SK-N-SH (cell line): ENCODE results near the gene ABHD12. TPM values are rescaled to one million over a fixed set of nuclear protein-coding genes. Genes with fewer than 3 reads are reported as not detected.
A peak's percentile ranks its signal among the peaks of the same experiment; 100 is the strongest.

Experiments
- CTCF ChIA-PET: fragments of 300-600, 350-600 bp; formaldehyde crosslinking; extraction: SDS; loops from one replicate; lab custom pipeline; 2021; lab: Yijun Ruan, JAX
- POLR2A ChIA-PET: fragments of 350-600 bp; sonication (Branson Sonifier 250); formaldehyde crosslinking; extraction: SDS; loops from one replicate; lab custom pipeline; 2020; ENCODE audit warnings: antibody characterized with exemption, inconsistent platforms; lab: Yijun Ruan, JAX
- DNase-seq: peaks from one replicate; pipeline ENCODE4 v3.0.0; 2012
- H2AFZ ChIP-seq: fragments of 200-600 bp; sonication (generic); 2 replicates; pipeline ENCODE4 v1.8.1; 2016; ENCODE audit warnings: antibody characterized with exemption, mild to moderate bottlenecking, low read depth
- H3F3A ChIP-seq: fragments of 200-600 bp; sonication (generic); replicated peaks from 2 replicates; pipeline ENCODE3; 2016; ENCODE audit warnings: antibody characterized with exemption, mild to moderate bottlenecking; ENCODE audit not compliant: insufficient read depth
- H3K27ac ChIP-seq, 2 experiments: fragments of 200-500 bp in 1 of 2; fragments of 200-600 bp in 1 of 2; sonication (Bioruptor generic) in 1 of 2; sonication (generic), shearing (Covaris generic) in 1 of 2; 2 replicates each; pipeline versions ENCODE4 v1.5.1 to v1.6.1; 2014 to 2016; ENCODE audit warnings: low read depth in 2 of 2, inconsistent platforms in 1 of 2, low read length in 1 of 2, mild to moderate bottlenecking in 1 of 2, mixed read lengths in 1 of 2
- H3K27me3 ChIP-seq: fragments of 200-600 bp; sonication (generic), shearing (Covaris generic); 2 replicates; pipeline ENCODE4 v1.6.1; 2016; ENCODE audit warnings: mixed run types; ENCODE audit not compliant: insufficient read depth
- H3K36me3 ChIP-seq, 2 experiments: fragments of 200-500 bp in 1 of 2; fragments of 200-600 bp in 1 of 2; sonication (Bioruptor generic) in 1 of 2; sonication (generic) in 1 of 2; replicated peaks in 1 of 2; 2 replicates each; pipeline versions ENCODE3 to v1.5.1; 2014 to 2016; ENCODE audit warnings: low read length in 1 of 2, mild to moderate bottlenecking in 1 of 2; ENCODE audit not compliant: insufficient read depth in 2 of 2, control insufficient read depth in 1 of 2
- H3K4me1 ChIP-seq, 2 experiments: fragments of 200-500 bp in 1 of 2; fragments of 200-600 bp in 1 of 2; sonication (Bioruptor generic) in 1 of 2; sonication (generic), shearing (Covaris generic) in 1 of 2; 2 replicates each; pipeline versions ENCODE4 v1.5.1 to v1.6.1; 2014 to 2016; ENCODE audit warnings: low read depth in 1 of 2, low read length in 1 of 2, mixed run types in 1 of 2; ENCODE audit not compliant: insufficient read depth in 2 of 2, control insufficient read depth in 1 of 2
- H3K4me2 ChIP-seq: fragments of 200-600 bp; sonication (generic), shearing (Covaris generic); 2 replicates; pipeline ENCODE4 v1.6.1; 2017; ENCODE audit warnings: mixed run types
- H3K4me3 ChIP-seq, 2 experiments: fragments of 200-500 bp in 1 of 2; fragments of 200-600 bp in 1 of 2; sonication (Bioruptor generic) in 1 of 2; sonication (generic), shearing (Covaris generic) in 1 of 2; 2 replicates each; pipeline versions ENCODE4 v1.5.1 to v1.8.1; 2014 to 2016; ENCODE audit warnings: low read depth in 2 of 2, inconsistent platforms in 1 of 2, low read length in 1 of 2, mild to moderate bottlenecking in 1 of 2, mixed read lengths in 1 of 2, moderate library complexity in 1 of 2
- H3K79me2 ChIP-seq: fragments of 200-600 bp; sonication (generic); 2 replicates; pipeline ENCODE4 v1.8.1; 2017; ENCODE audit warnings: mild to moderate bottlenecking; ENCODE audit not compliant: insufficient read depth
- H3K9ac ChIP-seq: fragments of 200-600 bp; sonication (generic); 2 replicates; pipeline ENCODE4 v1.6.1; 2017; ENCODE audit warnings: mixed run types
- H3K9me2 ChIP-seq: fragments of 200-600 bp; sonication (generic); 2 replicates; pipeline ENCODE4 v1.6.1; 2017; ENCODE audit warnings: mixed run types
- H3K9me3 ChIP-seq: fragments of 200-600 bp; sonication (generic); 2 replicates; pipeline ENCODE4 v1.6.1; 2017; ENCODE audit warnings: mixed run types, mild to moderate bottlenecking, moderate library complexity
- H4K20me1 ChIP-seq: fragments of 200-600 bp; sonication (generic); 2 replicates; pipeline ENCODE4 v1.6.1; 2017; ENCODE audit warnings: mild to moderate bottlenecking, mixed run types; ENCODE audit not compliant: insufficient read depth
- ELF1 ChIP-seq: IDR thresholded peaks from 2 replicates; pipeline ENCODE4 v1.4.0; 2012
- EP300 ChIP-seq, 2 experiments: IDR thresholded peaks; 2 replicates each; pipeline versions ENCODE4 v1.4.0 to v1.6.1; 2012; ENCODE audit warnings: borderline replicate concordance in 1 of 2, low read depth in 1 of 2, low read length in 1 of 2
- FOSL2 ChIP-seq: IDR thresholded peaks from 2 replicates; pipeline ENCODE4 v1.4.0; 2012; ENCODE audit warnings: low read depth, mild to moderate bottlenecking, moderate library complexity, borderline replicate concordance
- FOXJ3 ChIP-seq: sonication (generic); formaldehyde crosslinking; IDR thresholded peaks from 2 replicates; pipeline ENCODE4 v1.5.1; 2020; ENCODE audit warnings: mild to moderate bottlenecking, missing genetic modification reagents
- MXI1 ChIP-seq: IDR thresholded peaks from 2 replicates; pipeline ENCODE4 v1.6.1; 2012; ENCODE audit warnings: mild to moderate bottlenecking, low read depth, low read length, improper control_type of control experiment
- RAD21 ChIP-seq: IDR thresholded peaks from 2 replicates; pipeline ENCODE4 v1.6.1; 2012; ENCODE audit warnings: mild to moderate bottlenecking, low read length
- RXRA ChIP-seq: IDR thresholded peaks from 2 replicates; pipeline ENCODE4 v1.4.0; 2012; ENCODE audit warnings: low read depth, mild to moderate bottlenecking, borderline replicate concordance
- SMC3 ChIP-seq: IDR thresholded peaks from 2 replicates; pipeline ENCODE4 v1.6.1; 2012; ENCODE audit warnings: low read depth, low read length, improper control_type of control experiment
- TAF1 ChIP-seq: IDR thresholded peaks from 2 replicates; pipeline ENCODE4 v1.6.1; 2012; ENCODE audit warnings: low read depth, mild to moderate bottlenecking, low read length, moderate library complexity, borderline replicate concordance
- TCF12 ChIP-seq: IDR thresholded peaks from 2 replicates; pipeline ENCODE4 v1.4.0; 2012
- YY1 ChIP-seq: IDR thresholded peaks from 2 replicates; pipeline ENCODE4 v1.4.0; 2012; ENCODE audit warnings: low read depth, mild to moderate bottlenecking
- WGBS: methylation state at CpG from one replicate; pipeline ENCODE4 v1.1.6; 2017; ENCODE audit warnings: low lambda C conversion rate; 5-methylcytosine and 5-hydroxymethylcytosine counted together
- polyA plus RNA-seq, 3 experiments: library from polyadenylated mRNA; depleted of rRNA; stranded (reverse); fragments of >200 nt; gene quantifications; 2 replicates each; pipeline ENCODE4 v1.2.3, GENCODE V29; 2012
- TF ChIP-seq, protein P1 (sequence below): fragments of 150-350 bp; IDR thresholded peaks from 2 replicates; pipeline ENCODE4 v1.6.1; 2016; ENCODE audit warnings: mild to moderate bottlenecking, low read depth, low read length
- TF ChIP-seq, protein P2 (sequence below): fragments of 200-600 bp; sonication (generic); IDR thresholded peaks from 2 replicates; pipeline ENCODE4 v1.6.1; 2017; ENCODE audit warnings: antibody characterized with exemption, mild to moderate bottlenecking, moderate library complexity
- TF ChIP-seq, protein P3 (sequence below): IDR thresholded peaks from 2 replicates; pipeline ENCODE4 v1.4.0; 2012; ENCODE audit warnings: low read depth, borderline replicate concordance
- TF ChIP-seq, protein P4 (sequence below): IDR thresholded peaks from 2 replicates; pipeline ENCODE4 v1.4.0; 2012; ENCODE audit warnings: low read depth, borderline replicate concordance

The ABHD12 gene
- polyA plus RNA-seq, 1 of the 3 experiments (the other 2 are of a cell fraction), result 33.5 TPM

DNA sequence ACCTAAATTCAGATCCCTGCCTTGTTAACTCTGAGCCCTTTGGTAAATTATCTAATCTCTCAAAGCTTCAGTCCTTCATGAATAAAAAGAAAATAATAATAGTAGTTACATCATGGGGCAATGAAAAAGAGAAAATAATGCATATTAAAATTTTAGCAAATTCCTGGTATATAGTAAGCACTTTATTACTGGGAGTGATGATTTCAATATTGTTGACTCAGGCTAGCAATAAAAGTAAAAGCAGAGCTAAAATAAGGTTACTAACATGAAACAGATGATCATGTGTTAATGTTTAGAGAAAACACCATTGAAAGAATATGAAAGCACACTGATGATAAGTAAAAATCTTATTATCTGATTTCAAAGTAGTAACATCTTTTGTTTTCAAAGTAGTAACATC is 30.5 kb upstream of the ABHD12 start:
- no peak for DNase-seq
- H3K9me2 ChIP-seq, result no peaks in the 10 kb centered on the region
- H3K27ac ChIP-seq, result no peak overlapping the region
- H3K4me2 ChIP-seq, result no peak overlapping the region
- no peak for TF ChIP-seq ELF1
- 0 out of 2 replicates have a peak, but pooled peaks have one; percentile 1 for TF ChIP-seq MXI1
- ChIA-PET POLR2A (no interaction called here), CTCF (interaction anchor here (1.2 kb wide), 1 partner anchor 17 kb away, joined by 3 read pairs; no protein-coding TSS in a partner anchor)
- H3K9ac ChIP-seq, result no peak overlapping the region
- H3K4me3 ChIP-seq, result no peak overlapping the region
- no peaks in the 10 kb centered on the region for H3K27me3 ChIP-seq
- H3K79me2 ChIP-seq, result peaks cover 7% of the 10 kb centered on the region; the same call in 1 of the 2 replicates
- H3K4me1 ChIP-seq, result no peaks in the 10 kb centered on the region
- H4K20me1 ChIP-seq, result no peaks in the 10 kb centered on the region
- H3K9me3 ChIP-seq, result no peaks in the 10 kb centered on the region
- peaks cover 12% of the 10 kb centered on the region for H3F3A ChIP-seq
- H2AFZ ChIP-seq, result no peak overlapping the region
- H3K36me3 ChIP-seq, result peaks cover 6 to 26% of the 10 kb centered on the region in 2 experiments

- H3K9me3 ChIP-seq, result no peaks in the 10 kb centered on the region
- no peaks in the 10 kb centered on the region for H3K4me1 ChIP-seq
- no peak overlapping the region for H3K27ac ChIP-seq
- POLR2A ChIA-PET, result no interaction called here
- no peak overlapping the region for H3K4me3 ChIP-seq
- no peak overlapping the region for H2AFZ ChIP-seq
- H3K9me2 ChIP-seq, result no peaks in the 10 kb centered on the region
- H3K36me3 ChIP-seq, result peaks cover 3 to 18% of the 10 kb centered on the region in 2 experiments
- no peaks in the 10 kb centered on the region for H4K20me1 ChIP-seq
- WGBS, result 62% methylated on average over 1 of the region's 1 CpG
- no peak overlapping the region for H3K4me2 ChIP-seq
- DNase-seq, result no peak
- H3K9ac ChIP-seq, result no peak overlapping the region
- H3F3A ChIP-seq, result peaks cover 12% of the 10 kb centered on the region
- H3K79me2 ChIP-seq, result peaks cover 19% of the 10 kb centered on the region; the same call in 1 of the 2 replicates
- TF ChIP-seq FOXJ3 (no peak), FOSL2 (peak; percentile 17; the same call in 1 of the 2 replicates), TAF1 (no peak)
- no peaks in the 10 kb centered on the region for H3K27me3 ChIP-seq
- CTCF ChIA-PET, result no interaction called here
Observed at GRCh38 chr20:25418776-25419175, 28.1 kb upstream of the ABHD12 start.

DNA sequence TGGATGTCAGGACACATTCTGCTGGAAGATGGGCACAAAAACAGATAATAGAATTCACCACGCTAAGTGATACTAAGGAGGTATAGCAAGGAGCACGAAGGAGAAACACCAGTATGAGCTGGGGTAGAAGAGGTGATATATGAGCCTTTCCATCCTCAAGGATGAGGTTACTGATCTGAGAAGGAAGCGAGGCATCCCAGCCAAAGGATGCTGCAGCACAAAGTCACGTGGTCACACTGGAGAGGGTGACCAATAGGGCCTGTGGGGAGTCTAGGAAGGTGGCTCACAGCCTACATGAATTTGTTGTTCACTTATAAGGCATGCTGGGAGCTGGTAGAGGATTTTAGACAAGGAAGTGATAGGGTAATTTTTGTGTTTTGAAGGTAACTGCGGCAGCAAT is 18.3 kb upstream of the ABHD12 start:
- WGBS, result 95% methylated on average over 5 of the region's 5 CpGs
- peak overlapping the region; percentile 92 for H3K9ac ChIP-seq

More for the DNA sequence above, 18.3 kb upstream of the ABHD12 start:
- DNase-seq, result no peak
- peaks cover 60% of the 10 kb centered on the region for H3K79me2 ChIP-seq
- H2AFZ ChIP-seq, result no peak overlapping the region
- no peaks in the 10 kb centered on the region for H4K20me1 ChIP-seq
- H3K9me2 ChIP-seq, result no peaks in the 10 kb centered on the region
- no peaks in the 10 kb centered on the region for H3F3A ChIP-seq
- H3K27me3 ChIP-seq, result no peaks in the 10 kb centered on the region
- ChIA-PET CTCF (interaction anchor here (1.2 to 1.9 kb wide), 2 partner anchors 10 to 114 kb away, joined by 3 to 10 read pairs; no protein-coding TSS in a partner anchor), POLR2A (no interaction called here)
- H3K9me3 ChIP-seq, result no peaks in the 10 kb centered on the region
- H3K4me3 ChIP-seq, result peak overlapping the region in 1 of 2 experiments; percentile 83; a peak in 3 of 4 replicates
- peak overlapping the region; percentile 82 for H3K4me2 ChIP-seq
- H3K36me3 ChIP-seq, result no peaks in the 10 kb centered on the region
- no peak overlapping the region for H3K27ac ChIP-seq
- peaks cover 0 to 6% of the 10 kb centered on the region in 2 experiments; a peak in 1 of 4 replicates for H3K4me1 ChIP-seq
- TF ChIP-seq, protein P1, sequence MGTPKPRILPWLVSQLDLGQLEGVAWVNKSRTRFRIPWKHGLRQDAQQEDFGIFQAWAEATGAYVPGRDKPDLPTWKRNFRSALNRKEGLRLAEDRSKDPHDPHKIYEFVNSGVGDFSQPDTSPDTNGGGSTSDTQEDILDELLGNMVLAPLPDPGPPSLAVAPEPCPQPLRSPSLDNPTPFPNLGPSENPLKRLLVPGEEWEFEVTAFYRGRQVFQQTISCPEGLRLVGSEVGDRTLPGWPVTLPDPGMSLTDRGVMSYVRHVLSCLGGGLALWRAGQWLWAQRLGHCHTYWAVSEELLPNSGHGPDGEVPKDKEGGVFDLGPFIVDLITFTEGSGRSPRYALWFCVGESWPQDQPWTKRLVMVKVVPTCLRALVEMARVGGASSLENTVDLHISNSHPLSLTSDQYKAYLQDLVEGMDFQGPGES, result no peak
- TF ChIP-seq RXRA, result no peak
- no peak for TF ChIP-seq RAD21
- TF ChIP-seq TCF12, result no peak
- TF ChIP-seq SMC3, result no peak
- TF ChIP-seq, protein P2, sequence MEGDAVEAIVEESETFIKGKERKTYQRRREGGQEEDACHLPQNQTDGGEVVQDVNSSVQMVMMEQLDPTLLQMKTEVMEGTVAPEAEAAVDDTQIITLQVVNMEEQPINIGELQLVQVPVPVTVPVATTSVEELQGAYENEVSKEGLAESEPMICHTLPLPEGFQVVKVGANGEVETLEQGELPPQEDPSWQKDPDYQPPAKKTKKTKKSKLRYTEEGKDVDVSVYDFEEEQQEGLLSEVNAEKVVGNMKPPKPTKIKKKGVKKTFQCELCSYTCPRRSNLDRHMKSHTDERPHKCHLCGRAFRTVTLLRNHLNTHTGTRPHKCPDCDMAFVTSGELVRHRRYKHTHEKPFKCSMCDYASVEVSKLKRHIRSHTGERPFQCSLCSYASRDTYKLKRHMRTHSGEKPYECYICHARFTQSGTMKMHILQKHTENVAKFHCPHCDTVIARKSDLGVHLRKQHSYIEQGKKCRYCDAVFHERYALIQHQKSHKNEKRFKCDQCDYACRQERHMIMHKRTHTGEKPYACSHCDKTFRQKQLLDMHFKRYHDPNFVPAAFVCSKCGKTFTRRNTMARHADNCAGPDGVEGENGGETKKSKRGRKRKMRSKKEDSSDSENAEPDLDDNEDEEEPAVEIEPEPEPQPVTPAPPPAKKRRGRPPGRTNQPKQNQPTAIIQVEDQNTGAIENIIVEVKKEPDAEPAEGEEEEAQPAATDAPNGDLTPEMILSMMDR, result no peak
- TF ChIP-seq EP300 (IDR thresholded peaks at IDR 0.05; ENCODE audit: borderline replicate concordance in 1 of 2, low read depth in 1 of 2, low read length in 1 of 2), result no peak
- TF ChIP-seq, protein P3, sequence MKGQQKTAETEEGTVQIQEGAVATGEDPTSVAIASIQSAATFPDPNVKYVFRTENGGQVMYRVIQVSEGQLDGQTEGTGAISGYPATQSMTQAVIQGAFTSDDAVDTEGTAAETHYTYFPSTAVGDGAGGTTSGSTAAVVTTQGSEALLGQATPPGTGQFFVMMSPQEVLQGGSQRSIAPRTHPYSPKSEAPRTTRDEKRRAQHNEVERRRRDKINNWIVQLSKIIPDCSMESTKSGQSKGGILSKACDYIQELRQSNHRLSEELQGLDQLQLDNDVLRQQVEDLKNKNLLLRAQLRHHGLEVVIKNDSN, result no peak
- no peak for TF ChIP-seq FOSL2
- TF ChIP-seq YY1, result no peak
- TF ChIP-seq, protein P4, sequence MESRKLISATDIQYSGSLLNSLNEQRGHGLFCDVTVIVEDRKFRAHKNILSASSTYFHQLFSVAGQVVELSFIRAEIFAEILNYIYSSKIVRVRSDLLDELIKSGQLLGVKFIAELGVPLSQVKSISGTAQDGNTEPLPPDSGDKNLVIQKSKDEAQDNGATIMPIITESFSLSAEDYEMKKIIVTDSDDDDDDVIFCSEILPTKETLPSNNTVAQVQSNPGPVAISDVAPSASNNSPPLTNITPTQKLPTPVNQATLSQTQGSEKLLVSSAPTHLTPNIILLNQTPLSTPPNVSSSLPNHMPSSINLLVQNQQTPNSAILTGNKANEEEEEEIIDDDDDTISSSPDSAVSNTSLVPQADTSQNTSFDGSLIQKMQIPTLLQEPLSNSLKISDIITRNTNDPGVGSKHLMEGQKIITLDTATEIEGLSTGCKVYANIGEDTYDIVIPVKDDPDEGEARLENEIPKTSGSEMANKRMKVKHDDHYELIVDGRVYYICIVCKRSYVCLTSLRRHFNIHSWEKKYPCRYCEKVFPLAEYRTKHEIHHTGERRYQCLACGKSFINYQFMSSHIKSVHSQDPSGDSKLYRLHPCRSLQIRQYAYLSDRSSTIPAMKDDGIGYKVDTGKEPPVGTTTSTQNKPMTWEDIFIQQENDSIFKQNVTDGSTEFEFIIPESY, result no peak
- TF ChIP-seq, all 33 proteins: peak for 0
